Stimulated activated CD4-positive, alpha-beta T cell treated with anti-CD3 and anti-CD28 coated beads, Interleukin-1b, Interleukin-23, amount 100 ng/mL, for 48 hours (primary cell): ENCODE measurements around the gene ZDBF2.
"Not testable (repeated sequence)": the region's sequence is repeated elsewhere in the genome, so short reads cannot be mapped to it uniquely, and the experiment has no call there.

Source experiments
- DNase-seq: peaks from one replicate; pipeline ENCODE4 v3.0.0-alpha.2; 2020

The ZDBF2 gene

DNA sequence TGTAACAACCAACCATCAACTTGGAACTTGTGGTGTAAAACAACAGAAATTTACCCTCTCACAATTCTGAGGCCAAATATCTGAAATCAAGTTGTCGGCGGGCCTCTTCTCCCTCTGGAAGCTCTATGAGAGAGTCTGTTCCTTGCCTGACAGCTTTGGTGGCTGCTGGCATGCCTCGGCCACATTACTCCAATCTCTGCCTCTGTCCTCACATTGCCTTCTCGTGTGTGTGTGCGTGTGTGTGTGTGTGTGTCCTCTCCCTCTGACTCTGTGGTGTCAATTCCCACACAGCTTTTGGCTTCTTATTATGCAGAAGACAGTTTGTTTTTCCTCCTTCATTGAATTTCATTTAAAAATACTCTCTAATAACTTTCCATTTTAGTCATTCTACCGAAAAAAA lies 50.4 kb downstream of the ZDBF2 start:
- DNase-seq = no peak

DNA sequence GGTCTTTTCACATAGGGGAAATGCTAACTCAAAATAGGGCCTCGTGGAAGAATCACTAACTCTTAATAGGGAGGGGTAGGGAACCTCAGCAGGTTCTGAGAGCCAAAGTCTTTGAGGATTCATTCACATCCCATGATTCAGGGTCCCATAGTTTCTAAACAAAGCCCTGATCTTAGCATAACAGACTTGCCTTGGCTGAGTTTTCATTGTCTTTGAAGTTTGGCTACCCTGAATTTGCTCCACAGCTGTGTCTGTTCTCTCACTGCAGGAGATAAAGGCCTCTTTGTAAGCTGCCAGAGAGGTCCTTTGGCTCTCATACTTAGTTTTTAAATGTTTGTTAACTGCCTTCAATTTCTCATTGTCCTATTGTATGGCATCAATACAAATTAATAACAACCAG lies 54.5 kb downstream of the ZDBF2 start:
- no peak for DNase-seq

DNA sequence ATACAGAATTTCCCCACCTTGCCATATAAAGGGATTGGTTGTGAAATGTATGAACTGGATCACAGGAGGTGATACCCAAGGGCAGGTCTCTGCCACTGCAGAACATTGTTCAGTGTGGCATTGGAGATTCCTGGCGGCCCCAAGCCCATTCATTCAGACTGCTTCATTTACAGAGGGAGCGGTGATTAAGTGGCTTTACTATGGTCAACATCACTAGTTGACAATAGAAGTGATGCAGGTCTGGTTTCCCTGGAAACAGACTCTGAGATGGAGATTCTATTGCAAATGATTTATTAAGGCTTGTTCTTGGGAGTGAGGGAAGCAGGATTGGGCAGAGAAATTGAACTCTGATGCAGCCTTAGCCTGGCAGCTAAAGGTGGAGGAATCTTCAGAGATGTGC lies 62.4 kb downstream of the ZDBF2 start:
- DNase-seq = no peak

DNA sequence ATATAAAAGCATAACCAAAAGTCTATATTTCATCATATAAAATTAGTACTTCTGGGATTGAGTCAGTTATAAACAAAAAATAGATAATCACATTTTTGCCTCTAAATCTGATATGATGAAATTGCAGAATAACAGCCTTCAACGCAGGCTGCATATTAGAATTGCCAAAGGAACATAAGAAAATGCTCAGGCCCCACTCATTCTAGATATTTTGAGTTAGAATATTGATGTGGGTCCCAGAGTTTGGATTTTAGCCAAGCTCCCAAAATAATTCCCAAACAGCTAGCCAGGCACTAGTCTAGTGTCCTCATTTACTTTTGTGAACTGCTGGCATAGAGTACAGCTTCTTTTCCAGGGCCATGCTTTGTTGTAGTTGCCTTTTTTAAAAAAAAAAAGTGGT lies 63.5 kb downstream of the ZDBF2 start:
- no peak for DNase-seq

DNA sequence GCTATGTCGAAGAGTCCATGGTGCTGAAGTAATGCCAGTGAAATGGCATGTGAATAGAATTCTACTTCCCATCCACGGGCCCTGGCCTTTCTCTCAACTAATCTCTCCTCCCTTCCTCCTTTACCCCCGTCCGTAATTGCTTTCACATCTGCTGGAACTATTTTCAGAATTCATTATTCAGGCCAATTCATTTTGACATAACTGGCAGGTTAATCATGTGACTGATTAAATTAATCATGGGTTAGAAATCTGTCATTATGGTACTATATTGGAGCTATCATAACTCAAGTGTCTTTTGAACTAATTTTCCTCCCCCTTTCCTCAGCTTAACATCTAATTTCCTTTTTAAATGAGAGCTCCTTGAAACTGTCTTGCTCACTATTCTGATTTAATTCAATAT lies 66.9 kb downstream of the ZDBF2 start:
- DNase-seq = no peak

DNA sequence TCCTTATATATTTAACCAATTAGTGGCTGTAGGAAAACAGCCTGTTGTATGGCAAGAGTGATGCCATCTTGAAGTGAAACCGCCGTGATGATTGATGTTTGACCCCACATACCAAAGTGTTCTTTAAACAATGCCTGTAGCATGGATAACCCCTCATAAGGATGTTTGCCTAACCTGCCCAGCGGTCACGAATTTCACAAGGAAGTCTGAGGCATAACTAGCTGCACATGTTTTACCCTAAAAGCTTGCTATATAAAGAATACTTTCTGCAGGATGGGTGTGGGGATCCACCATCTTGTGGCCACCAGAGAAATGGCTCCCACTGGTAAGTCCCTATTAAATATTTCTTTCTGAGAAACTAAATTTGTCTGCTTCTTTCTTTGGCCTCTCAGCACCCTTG lies 68.7 kb downstream of the ZDBF2 start:
- no peak for DNase-seq

DNA sequence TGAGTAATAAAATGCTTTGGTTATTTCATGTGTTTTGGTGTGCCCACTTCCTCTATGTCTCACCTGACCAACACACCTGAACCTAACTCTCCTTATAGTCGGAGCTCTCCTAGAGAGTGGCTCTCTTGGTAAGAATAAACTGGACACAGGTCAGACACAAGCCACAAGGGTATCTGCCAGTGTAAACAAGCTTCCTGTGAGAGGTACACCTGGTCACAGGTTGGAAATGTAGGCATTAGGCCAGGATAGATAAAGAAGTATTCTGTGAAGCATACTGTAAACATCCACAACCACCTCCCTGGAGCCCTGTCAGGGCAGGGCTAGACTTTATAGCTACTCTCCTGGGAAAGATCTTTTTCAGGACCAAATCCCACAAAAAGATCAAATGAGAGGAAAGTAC lies 69.4 kb downstream of the ZDBF2 start:
- DNase-seq = no peak

DNA sequence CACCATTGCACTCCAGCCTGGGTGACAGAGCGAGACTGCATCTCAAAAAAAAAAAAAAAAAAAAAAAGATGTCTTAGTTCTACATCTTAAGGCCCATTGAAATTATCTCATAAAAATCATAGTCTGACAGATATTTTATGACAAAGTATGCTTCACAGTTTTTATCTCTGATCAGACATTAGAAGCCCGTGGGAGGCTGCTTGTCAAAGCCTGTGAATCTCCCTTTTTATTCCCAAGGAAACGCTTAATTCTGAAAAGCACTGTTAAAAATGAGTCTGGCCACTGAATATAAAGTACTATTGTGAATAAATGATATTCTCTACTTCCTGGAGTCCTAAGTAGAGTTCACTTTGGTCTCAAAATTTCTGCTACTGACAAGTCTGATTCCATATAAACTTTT lies 71.1 kb downstream of the ZDBF2 start:
- DNase-seq = no peak

DNA sequence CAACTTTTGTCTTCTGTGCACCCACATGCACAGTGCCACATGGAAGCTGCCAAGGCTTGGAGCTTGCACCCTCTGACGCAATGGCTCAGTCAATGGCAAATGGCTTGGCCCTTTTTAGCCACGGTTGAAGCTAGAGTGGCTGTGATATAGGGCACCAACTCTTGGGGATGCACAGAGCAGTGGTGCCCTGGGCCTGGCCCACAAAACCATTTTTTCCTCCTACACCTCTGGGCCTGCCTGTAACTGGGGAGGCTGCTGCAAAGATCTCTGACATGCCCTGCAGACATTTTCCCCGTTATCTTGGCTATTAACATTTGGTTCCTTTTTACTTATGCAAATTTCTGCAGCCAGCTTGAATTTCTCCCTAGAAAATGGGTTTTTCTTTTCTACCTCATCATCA lies 74.9 kb downstream of the ZDBF2 start:
- DNase-seq = no peak

DNA sequence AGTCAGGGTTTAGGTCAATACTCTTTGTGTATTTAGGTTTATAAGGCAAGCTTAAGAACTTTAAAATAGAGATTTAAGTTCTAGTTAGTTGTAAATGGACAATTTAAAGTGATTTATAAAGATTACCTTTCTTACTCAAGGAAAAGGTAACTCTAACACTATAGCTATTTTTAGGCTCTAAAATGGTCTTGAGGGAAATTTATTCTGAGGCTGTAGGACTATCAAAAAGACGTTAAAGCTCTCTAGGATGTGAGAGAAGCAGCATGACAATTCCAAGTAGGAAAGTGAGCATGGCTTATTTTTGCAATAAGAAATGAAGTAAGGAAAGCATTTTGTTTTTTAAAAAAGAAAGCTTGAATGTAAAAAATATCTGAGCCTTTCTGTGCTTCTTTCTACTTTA lies 78.1 kb downstream of the ZDBF2 start:
- no peak for DNase-seq

DNA sequence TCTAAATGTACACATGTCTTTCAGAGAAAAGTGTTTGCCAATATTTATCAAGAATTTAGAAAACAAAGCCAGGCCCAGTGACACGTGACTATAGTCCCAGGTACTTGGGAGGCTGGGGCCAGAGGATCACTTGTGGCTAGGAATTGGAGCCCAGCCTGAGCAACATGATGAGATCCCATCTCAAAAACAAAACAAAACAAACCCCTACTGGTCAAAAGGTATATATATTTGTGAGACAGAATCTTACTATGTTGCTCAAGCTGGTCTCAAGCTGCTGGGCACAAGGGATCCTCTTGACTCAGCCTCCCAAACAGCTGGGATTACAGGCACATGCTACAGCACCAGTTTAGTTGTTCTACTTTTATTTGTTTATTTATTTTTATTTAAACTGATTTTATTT lies 79.2 kb downstream of the ZDBF2 start:
- DNase-seq = no peak

DNA sequence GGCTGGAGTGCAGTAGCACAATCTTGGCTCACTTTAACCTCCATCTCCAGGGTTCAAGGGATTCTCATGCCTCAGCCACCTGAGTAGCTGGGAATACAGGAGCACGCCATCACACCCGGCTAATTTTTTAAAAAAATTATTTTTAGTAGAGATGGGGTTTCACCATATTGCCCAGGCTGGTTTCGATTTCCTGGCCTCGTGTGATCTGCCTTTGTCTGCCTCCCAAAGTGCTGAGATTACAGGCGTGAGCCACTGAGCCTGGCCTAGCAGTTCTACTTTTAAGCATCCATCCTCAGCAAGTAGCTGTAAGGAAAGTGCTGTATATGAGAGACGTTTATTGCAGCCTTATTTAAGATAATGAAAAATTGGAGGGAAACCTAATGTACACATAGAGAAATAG lies 79.7 kb downstream of the ZDBF2 start:
- DNase-seq = no peak

DNA sequence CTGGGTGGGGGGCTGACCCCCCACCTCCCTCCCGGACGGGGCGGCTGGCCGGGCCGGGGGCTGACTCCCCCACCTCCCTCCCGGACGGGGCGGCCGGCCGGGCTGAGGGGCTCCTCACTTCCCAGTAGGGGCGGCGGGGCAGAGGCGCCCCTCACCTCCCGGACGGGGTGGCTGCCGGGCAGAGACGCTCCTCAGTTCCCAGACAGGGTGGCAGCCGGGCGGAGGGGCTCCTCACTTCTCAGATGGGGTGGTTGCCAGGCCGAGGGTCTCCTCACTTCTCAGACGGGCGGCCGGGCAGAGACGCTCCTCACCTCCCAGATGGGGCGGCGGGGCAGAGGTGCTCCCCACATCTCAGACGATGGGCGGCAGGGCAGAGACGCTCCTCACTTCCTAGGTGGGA lies 82.4 kb downstream of the ZDBF2 start:
- not testable (repeated sequence) for DNase-seq

DNA sequence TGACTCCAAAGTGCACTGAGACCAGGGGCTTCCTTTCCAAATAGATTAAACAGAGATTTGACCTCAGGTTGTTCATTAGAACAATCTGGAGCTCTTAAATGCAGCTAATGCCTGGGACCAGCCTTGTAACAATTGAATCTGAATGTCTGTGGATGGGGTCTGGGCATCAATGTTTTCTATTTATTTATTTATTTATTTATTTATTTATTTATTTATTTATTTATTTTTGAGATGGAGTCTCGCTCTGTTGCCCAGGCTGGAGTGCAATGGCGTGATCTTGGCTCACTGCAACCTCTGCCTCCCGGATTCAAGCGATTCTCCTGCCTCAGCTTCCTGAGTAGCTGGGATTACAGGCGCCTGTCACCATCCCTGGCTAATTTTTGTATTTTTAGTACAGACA lies 86.4 kb downstream of the ZDBF2 start:
- not testable (repeated sequence) for DNase-seq

DNA sequence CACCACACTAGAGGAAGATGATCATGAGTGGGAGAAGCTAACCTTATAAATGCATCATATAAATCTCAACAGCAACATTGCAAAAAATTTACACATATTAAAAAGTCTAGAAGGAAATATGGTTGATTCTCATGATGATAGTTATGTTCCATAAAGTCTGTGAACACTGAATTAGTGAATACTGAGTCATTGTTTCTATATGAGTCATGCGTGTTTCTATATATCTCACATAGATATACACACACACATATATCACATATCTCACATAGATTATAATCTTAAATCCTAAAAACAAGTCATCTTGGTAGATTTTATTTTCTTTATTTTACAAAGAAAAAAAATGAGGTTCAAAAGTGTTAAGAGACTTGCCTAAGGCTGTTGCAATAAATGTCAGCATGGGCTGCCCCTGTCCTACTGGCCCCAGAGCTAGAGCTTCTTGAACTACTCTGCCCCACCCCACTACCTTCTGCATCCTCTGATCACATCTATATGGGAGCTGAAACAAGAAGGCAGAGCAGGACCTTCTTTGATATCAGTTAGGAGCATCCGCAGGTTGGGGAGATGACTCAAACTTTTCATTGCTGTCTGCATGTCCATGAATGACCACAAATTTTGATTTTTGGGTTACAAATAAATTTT lies 87.1 kb downstream of the ZDBF2 start:
- peak; percentile 27 for DNase-seq
